Progenitor cell of endocrine pancreas (in vitro differentiated cells): ENCODE results near the gene HOXC6. TPM values are rescaled to one million over a fixed set of nuclear protein-coding genes. Genes with fewer than 3 reads are reported as not detected.

Experiments used
- DNase-seq: peaks from one replicate; pipeline ENCODE4 v3.0.0; 2021; ENCODE audit warnings: low spot score; ENCODE audit not compliant: unreplicated experiment
- H3K27ac Mint-ChIP-seq: 2 replicates; pipeline ENCODE4 v1.8.0; 2021; ENCODE audit warnings: mild to moderate bottlenecking, moderate library complexity, mixed read lengths
- H3K27me3 Mint-ChIP-seq: 2 replicates; pipeline ENCODE4 v1.8.0; 2021; ENCODE audit warnings: mixed read lengths
- H3K36me3 Mint-ChIP-seq: 2 replicates; pipeline ENCODE4 v1.8.0; 2022; ENCODE audit warnings: mixed read lengths; ENCODE audit not compliant: insufficient read depth
- H3K4me1 Mint-ChIP-seq: 2 replicates; pipeline ENCODE4 v1.8.0; 2021; ENCODE audit warnings: low read depth, mixed read lengths
- H3K4me3 Mint-ChIP-seq: 2 replicates; pipeline ENCODE4 v1.8.0; 2021; ENCODE audit warnings: low read depth, mild to moderate bottlenecking, moderate library complexity, mixed read lengths
- H3K9me3 Mint-ChIP-seq: 2 replicates; pipeline ENCODE4 v1.8.0; 2021; ENCODE audit warnings: low read depth, mixed read lengths
- total RNA-seq: library from RNA; stranded (reverse); gene quantifications from 2 replicates; pipeline ENCODE4 v1.2.1, GENCODE V29; 2021
- TF ChIP-seq, protein P1 (sequence below): fragments of 200-600 bp; sonication (generic); IDR thresholded peaks from one replicate; pipeline ENCODE4 v1.5.0; 2021; ENCODE audit warnings: antibody characterized with exemption, mild to moderate bottlenecking; ENCODE audit not compliant: unreplicated experiment

HOXC6 gene
- total RNA-seq, 1 donor from 2014 or later: 0.17 TPM

DNA sequence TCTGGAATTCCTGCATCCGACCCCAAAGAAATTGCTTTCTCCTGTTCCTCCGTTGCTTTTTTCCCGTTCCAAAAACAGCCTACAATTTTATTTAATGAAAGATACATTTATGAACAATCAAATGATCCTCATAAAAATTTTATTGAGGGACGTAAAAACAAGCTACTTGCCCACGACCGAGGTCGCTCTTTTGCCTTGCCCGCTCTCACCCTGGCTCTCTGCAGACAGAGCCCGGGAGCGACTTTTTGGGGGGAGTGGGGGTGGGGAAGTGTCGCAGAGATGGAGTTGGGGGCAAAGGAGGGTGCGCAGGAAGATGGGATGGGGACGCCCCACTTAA lies 29.4 kb upstream of the HOXC6 start:
- Mint-ChIP-seq H3K9me3 (no peaks in the 10 kb centered on the region), H3K27ac (no peak overlapping the region), H3K36me3 (no peaks in the 10 kb centered on the region), H3K27me3 (peaks cover 100% of the 10 kb centered on the region), H3K4me3 (no peak overlapping the region), H3K4me1 (peaks cover 5% of the 10 kb centered on the region)
- DNase-seq: no peak
- TF ChIP-seq, protein P1, sequence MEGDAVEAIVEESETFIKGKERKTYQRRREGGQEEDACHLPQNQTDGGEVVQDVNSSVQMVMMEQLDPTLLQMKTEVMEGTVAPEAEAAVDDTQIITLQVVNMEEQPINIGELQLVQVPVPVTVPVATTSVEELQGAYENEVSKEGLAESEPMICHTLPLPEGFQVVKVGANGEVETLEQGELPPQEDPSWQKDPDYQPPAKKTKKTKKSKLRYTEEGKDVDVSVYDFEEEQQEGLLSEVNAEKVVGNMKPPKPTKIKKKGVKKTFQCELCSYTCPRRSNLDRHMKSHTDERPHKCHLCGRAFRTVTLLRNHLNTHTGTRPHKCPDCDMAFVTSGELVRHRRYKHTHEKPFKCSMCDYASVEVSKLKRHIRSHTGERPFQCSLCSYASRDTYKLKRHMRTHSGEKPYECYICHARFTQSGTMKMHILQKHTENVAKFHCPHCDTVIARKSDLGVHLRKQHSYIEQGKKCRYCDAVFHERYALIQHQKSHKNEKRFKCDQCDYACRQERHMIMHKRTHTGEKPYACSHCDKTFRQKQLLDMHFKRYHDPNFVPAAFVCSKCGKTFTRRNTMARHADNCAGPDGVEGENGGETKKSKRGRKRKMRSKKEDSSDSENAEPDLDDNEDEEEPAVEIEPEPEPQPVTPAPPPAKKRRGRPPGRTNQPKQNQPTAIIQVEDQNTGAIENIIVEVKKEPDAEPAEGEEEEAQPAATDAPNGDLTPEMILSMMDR: no peak

- TF ChIP-seq, protein P1: no peak
- Mint-ChIP-seq H3K36me3 (no peaks in the 10 kb centered on the region), H3K27me3 (peaks cover 100% of the 10 kb centered on the region), H3K9me3 (no peaks in the 10 kb centered on the region), H3K4me1 (peaks cover 2% of the 10 kb centered on the region), H3K4me3 (peak overlapping the region; percentile 40), H3K27ac (no peak overlapping the region)
- DNase-seq: no peak
These were observed 28.6 kb upstream of the HOXC6 start for GRCh38 chr12:53999559-54000115.

- no peaks in the 10 kb centered on the region for H3K9me3 Mint-ChIP-seq
- H3K4me3 Mint-ChIP-seq: peak within 1 kb of the TSS; percentile 40
- peaks cover 2% of the 10 kb centered on the region for H3K4me1 Mint-ChIP-seq
- H3K27me3 Mint-ChIP-seq: peaks cover 100% of the 10 kb centered on the region
- no peaks in the 10 kb centered on the region for H3K36me3 Mint-ChIP-seq
- no peak for DNase-seq
- TF ChIP-seq, protein P1: no peak
- H3K27ac Mint-ChIP-seq: no peak within 1 kb of the TSS
These were observed 27.8 kb upstream of the HOXC6 start, which contains the start of gene HOXC9 for GRCh38 chr12:54000116-54001114. HOXC9 (plus strand) TSS chr12:54000161; CDS start chr12:54000189, 28 bp downstream.

DNA sequence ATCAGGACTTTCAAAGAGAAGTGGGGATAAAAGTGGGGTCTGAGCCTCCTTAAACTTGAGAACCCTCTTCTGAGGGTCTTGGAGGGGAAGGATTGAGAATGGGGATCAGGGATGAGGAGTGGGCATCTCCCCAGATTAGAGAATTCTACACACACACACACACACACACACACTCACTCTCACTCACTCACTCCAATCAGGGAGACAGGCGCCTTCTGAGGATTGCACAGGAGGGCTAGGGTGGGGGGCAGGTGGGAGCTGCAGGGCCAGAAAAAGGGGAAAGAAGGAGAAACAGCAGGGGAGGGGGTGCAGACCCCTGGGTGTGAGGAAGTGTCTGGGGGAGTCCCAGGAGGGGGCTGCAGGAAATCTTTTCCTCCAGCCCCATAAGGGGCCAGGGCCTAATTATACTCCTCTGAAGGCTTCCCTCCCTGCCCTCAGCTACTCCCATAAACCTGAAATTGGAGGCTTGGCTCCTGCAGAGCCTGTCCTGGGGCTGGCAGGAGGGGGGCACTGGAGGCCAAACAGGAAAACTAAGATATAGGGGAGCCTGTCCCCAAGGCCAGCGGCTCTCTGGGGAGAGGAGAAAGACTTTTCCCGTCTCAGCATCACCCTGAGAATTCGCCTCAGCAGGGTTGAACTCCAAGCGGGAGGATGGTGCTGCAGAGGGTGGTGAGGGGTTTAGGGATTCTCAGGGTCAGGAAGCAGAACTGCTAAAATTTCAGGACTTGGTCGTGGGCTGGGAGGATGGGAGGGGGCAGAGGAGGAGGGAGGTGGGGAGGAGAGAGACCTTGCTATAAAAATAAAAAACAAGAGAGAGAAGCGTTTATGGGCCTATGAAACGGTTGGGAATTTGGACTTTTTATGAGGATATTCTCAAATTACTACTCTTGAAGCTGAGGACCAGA lies 26.7 kb upstream of the HOXC6 start:
- peaks cover 100% of the 10 kb centered on the region for H3K27me3 Mint-ChIP-seq
- H3K36me3 Mint-ChIP-seq: no peaks in the 10 kb centered on the region
- no peak overlapping the region for H3K27ac Mint-ChIP-seq
- H3K4me3 Mint-ChIP-seq: no peak overlapping the region
- DNase-seq: no peak
- TF ChIP-seq, protein P1: no peak
- peaks cover 5% of the 10 kb centered on the region for H3K4me1 Mint-ChIP-seq
- no peaks in the 10 kb centered on the region for H3K9me3 Mint-ChIP-seq
